ENCODE results near the gene LRRC75A.

GRCh38 chr17:16448490-16448889, 43.5 kb downstream of the LRRC75A start:
- no peak for TF ChIP-seq EP300 (IDR thresholded peaks at IDR 0.05; ENCODE audit: low read depth in 2 of 2, low read length in 2 of 2)
- TF ChIP-seq EP300 (CRISPR knock-in tag; IDR thresholded peaks at IDR 0.05; ENCODE audit: borderline replicate concordance): no peak
- TF ChIP-seq EED (CRISPR knock-in tag; IDR thresholded peaks at IDR 0.05): no peak
- no peak for TF ChIP-seq KLF16 (CRISPR knock-in tag; IDR thresholded peaks at IDR 0.05)
- no peak for TF ChIP-seq NBN (conservative IDR thresholded peaks at IDR 0.05)
- no peak for TF ChIP-seq BRF2 (CRISPR knock-in tag; IDR thresholded peaks at IDR 0.05)
- TF ChIP-seq ARNT (IDR thresholded peaks at IDR 0.05): no peak
- no peak for TF ChIP-seq SP2 (CRISPR knock-in tag; IDR thresholded peaks at IDR 0.05)
- no peak for TF ChIP-seq HDAC2 (CRISPR knock-in tag; IDR thresholded peaks at IDR 0.05)
- no peak for TF ChIP-seq GTF3A (CRISPR knock-in tag; conservative IDR thresholded peaks at IDR 0.05)
- no peak for TF ChIP-seq ZNF547 (CRISPR knock-in tag; IDR thresholded peaks at IDR 0.05)
- TF ChIP-seq RAD21 (CRISPR knock-in tag; IDR thresholded peaks at IDR 0.05): no peak
- TF ChIP-seq, protein P1, sequence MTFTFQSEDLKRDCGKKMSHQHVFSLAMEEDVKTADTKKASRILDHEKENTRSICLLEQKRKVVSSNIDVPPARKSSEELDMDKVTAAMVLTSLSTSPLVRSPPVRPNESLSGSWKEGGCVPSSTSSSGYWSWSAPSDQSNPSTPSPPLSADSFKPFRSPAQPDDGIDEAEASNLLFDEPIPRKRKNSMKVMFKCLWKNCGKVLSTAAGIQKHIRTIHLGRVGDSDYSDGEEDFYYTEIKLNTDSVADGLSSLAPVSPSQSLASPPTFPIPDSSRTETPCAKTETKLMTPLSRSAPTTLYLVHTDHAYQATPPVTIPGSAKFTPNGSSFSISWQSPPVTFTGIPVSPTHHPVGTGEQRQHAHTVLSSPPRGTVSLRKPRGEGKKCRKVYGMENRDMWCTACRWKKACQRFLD (CRISPR knock-in tag; IDR thresholded peaks at IDR 0.05; ENCODE audit: borderline replicate concordance): no peak
